Skeletal muscle satellite cell (primary cell): Measurements from ENCODE around the gene TMEM213.

Experiments
- H3K27me3 ChIP-seq: 2 replicates; pipeline ENCODE4 v1.7.0; 2013; ENCODE audit warnings: low read length; ENCODE audit not compliant: control insufficient read depth, insufficient read depth
- H3K36me3 ChIP-seq: 2 replicates; pipeline ENCODE4 v1.7.0; 2013; ENCODE audit warnings: mild to moderate bottlenecking, control low read depth, low read length; ENCODE audit not compliant: insufficient read depth
- H3K4me1 ChIP-seq: 2 replicates; pipeline ENCODE4 v1.7.0; 2013; ENCODE audit warnings: low read length; ENCODE audit not compliant: control insufficient read depth, insufficient read depth
- H3K4me2 ChIP-seq: 2 replicates; pipeline ENCODE4 v1.7.0; 2013; ENCODE audit warnings: mild to moderate bottlenecking, low read length
- H3K4me3 ChIP-seq: 2 replicates; pipeline ENCODE4 v1.7.0; 2013; ENCODE audit warnings: low read length
- H3K9ac ChIP-seq: 2 replicates; pipeline ENCODE4 v1.7.0; 2013; ENCODE audit warnings: mild to moderate bottlenecking, low read depth, low read length, moderate library complexity
- H3K9me3 ChIP-seq: replicated peaks from 2 replicates; pipeline ENCODE4 v1.7.0; 2013; ENCODE audit warnings: mild to moderate bottlenecking, control low read depth, low read length

TMEM213 gene

DNA sequence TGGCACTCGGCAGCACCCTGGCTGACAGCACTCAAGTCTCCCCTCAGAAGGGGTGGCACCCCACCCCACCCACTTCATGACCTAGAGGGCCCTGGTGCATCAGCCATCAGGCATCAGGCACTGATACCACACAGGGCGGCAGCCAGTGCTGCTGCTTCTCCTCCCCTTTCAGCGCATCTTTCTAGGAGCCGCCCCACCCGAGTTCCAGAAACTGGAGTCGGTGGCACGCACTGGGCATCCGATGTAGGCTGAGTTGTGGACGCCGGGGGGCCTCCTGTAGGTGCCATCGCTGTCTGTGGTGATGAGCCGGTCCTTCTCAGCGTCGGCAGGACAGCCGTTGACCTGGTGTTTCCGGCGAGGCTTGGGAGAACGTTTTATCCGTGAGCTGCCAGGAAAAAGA is 70.0 kb downstream of the TMEM213 start:
- Histone ChIP-seq H3K9me3 (no peaks in the 10 kb centered on the region), H3K9ac (no peak overlapping the region), H3K27me3 (no peaks in the 10 kb centered on the region), H3K4me2 (no peak overlapping the region), H3K4me1 (peaks cover 12% of the 10 kb centered on the region), H3K4me3 (no peak overlapping the region), H3K36me3 (no peaks in the 10 kb centered on the region)

DNA sequence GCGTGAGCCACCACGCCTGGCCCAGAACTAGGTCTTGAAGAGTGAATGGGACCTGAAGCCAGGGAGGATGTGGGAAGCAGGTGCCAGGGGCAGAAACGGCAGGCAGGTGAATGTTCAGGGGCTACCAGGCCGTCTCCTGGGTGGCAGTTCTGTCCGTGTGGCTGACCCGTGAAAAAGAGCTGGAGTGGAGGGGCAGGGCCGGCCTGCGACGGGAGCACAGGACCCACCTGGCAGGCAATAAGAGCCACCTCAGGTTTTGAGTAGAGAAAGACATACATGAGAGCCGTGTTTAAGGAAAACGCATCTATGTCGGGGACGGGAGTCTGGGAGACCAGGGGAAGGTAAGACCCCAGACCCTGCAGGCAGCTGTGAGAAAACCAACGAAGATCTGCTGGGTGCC is 70.9 kb downstream of the TMEM213 start:
- peaks cover 14% of the 10 kb centered on the region for H3K4me1 ChIP-seq
- H3K9me3 ChIP-seq = no peaks in the 10 kb centered on the region
- no peak overlapping the region for H3K4me2 ChIP-seq

DNA sequence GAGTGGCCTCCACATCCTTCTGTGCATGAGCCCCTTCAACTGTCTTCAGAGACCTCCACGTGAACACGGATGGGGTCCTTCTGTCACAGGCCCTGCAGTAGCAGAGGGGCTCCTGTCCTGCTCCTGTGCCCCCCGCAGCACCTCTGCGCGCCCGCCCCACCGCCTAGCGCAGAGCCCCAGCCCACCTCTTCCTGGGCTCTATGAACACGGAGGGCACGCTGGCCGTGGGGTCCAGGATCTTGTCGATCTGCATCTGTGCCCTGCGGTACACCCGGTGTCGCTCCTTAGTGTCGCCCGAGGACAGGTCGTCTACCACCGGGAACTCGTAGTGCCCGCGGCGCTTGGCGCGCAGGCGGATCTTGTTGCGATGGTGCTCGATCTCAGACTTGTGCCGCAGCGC is 71.6 kb downstream of the TMEM213 start:
- Histone ChIP-seq H3K4me2 (no peak overlapping the region), H3K4me1 (peaks cover 11% of the 10 kb centered on the region), H3K9me3 (no peaks in the 10 kb centered on the region), H3K27me3 (no peaks in the 10 kb centered on the region), H3K36me3 (no peaks in the 10 kb centered on the region), H3K9ac (no peak overlapping the region), H3K4me3 (no peak overlapping the region)

More for the DNA sequence above, 70.9 kb downstream of the TMEM213 start:
- no peak overlapping the region for H3K4me3 ChIP-seq
- H3K9ac ChIP-seq = no peak overlapping the region
- no peaks in the 10 kb centered on the region for H3K27me3 ChIP-seq
- no peaks in the 10 kb centered on the region for H3K36me3 ChIP-seq

DNA sequence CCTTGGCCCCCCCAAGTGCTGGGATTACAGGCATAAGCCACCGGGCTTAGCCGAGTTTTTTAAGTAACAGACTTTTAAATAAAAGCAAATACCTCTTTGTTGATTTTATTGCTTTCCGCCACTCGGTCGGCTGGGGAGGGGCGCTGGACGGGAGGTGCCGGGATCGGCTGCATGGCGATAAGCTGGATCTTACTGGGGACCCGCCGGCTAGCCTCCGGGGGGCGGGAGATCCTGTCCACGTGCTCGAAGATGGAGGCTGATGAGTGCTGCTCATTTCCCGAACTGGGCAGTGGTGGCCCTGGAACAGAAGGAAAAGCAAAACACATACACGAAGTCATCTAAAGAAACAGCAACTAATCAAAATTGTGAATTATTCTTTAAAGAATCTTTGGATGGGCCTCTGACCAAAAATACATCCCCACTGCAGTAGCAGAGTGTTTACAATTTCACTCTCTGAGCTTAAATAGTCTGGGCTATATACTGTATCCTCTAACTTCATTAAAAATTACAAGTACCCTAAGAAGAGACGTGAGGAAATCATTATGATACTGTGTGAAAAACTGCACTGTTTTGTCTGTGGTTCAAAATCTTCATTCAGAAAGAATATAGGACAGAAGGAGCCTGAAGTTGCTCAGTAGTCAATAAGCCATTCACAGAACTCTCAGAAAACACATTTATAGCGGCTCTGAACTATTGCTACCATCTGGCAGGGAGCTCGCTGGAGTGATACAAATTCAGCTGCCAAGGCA is 73.4 kb downstream of the TMEM213 start:
- Histone ChIP-seq H3K4me2 (no peak overlapping the region), H3K27me3 (no peaks in the 10 kb centered on the region), H3K36me3 (no peaks in the 10 kb centered on the region), H3K4me3 (no peak overlapping the region), H3K4me1 (peaks cover 12% of the 10 kb centered on the region), H3K9ac (no peak overlapping the region), H3K9me3 (no peaks in the 10 kb centered on the region)

DNA sequence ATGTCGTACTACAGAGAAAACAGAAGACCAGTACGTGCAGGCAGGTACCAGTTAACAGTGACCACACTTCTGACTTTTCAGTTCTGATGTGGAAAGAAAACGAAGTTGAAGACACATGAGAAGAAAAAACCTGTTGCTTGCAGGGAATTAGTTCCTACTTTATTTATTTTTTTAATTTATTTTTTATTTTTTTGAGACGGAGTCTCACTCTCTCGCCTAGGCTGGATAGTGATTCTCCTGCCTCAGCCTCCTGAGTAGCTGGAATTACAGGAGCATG is 74.0 kb downstream of the TMEM213 start:
- no peaks in the 10 kb centered on the region for H3K36me3 ChIP-seq
- H3K9me3 ChIP-seq = no peaks in the 10 kb centered on the region
- H3K27me3 ChIP-seq = no peaks in the 10 kb centered on the region
- no peak overlapping the region for H3K4me3 ChIP-seq
- peaks cover 18% of the 10 kb centered on the region for H3K4me1 ChIP-seq
- no peak overlapping the region for H3K4me2 ChIP-seq
- H3K9ac ChIP-seq = no peak overlapping the region

DNA sequence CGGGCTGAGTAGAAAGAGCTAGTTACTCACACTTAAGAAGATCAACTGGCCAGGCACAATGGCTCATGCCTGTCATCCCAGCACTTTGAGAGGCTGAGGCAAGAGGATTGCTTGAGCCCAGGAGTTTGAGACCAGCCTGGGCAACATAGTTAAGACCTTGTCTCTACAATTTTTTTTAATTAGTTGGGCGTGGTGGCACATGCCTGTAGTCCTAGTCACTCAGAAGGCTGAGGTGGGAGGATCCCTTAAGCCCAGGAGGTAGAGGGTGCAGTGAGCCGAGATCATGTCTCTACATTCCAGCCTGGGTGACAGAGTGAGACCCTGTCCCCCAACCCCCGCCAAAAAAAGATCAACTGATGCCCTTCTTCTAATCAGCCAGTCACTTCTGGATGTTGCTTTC is 74.8 kb downstream of the TMEM213 start:
- no peak overlapping the region for H3K9ac ChIP-seq
- no peaks in the 10 kb centered on the region for H3K36me3 ChIP-seq
- H3K4me1 ChIP-seq = peaks cover 19% of the 10 kb centered on the region
- H3K4me2 ChIP-seq = no peak overlapping the region
- no peaks in the 10 kb centered on the region for H3K9me3 ChIP-seq
- H3K4me3 ChIP-seq = no peak overlapping the region
- H3K27me3 ChIP-seq = no peaks in the 10 kb centered on the region

DNA sequence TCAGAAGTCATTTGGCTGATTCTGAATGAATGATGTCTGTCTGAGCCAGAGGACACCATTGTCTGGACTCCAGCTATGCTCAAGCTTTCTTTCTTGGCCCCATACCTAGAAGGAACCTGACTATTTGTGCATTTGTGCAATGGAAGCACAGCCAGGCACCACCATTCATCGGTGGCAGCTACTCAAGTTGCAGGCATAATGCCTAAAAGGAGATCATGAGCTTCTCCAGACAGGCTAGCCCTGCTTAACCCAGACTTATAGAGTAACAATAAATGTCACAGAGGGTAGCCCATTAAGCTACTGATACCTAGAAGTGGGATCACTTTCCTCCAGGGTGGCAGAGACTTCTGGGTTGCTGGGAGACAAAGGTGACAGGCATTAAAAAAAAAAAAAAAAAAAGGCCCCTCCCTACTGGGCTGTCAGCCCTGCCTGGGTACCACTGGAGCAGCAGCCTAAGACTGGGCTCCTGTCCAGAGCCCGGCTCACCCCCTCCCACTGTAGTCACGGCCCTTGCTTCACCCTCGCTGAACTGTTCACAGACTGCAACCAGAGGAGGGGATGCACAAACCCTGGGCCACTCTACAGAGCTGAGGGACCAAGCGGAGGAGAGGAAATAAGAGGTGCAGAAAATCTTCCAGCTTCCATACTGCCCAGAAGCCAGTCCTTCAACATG is 75.6 kb downstream of the TMEM213 start:
- H3K36me3 ChIP-seq = no peaks in the 10 kb centered on the region

DNA sequence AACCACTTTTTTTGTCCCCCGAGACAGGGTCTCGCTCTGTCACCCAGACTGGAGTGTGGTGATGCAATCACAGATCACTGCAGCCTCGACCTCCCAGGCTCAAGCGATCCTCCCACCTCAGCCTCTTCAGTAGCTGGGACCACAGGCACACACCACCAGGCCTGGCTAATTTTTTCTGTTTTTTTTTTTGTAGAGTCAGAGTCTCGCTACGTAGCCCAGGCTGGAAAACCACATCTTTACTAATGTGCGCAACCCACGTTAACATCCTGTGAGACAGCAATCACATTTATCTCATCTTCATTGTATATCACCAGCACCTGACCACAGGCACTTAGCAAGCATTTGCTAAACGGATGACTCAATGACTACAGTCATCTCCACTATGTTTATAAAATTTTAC is 78.0 kb downstream of the TMEM213 start:
- no peak overlapping the region for H3K4me3 ChIP-seq
- no peaks in the 10 kb centered on the region for H3K36me3 ChIP-seq
- H3K9ac ChIP-seq = no peak overlapping the region
- peaks cover 19% of the 10 kb centered on the region for H3K4me1 ChIP-seq
- no peaks in the 10 kb centered on the region for H3K27me3 ChIP-seq
- H3K9me3 ChIP-seq = no peaks in the 10 kb centered on the region
- no peak overlapping the region for H3K4me2 ChIP-seq

More for the DNA sequence above, 75.6 kb downstream of the TMEM213 start:
- H3K4me1 ChIP-seq = peaks cover 19% of the 10 kb centered on the region
- H3K9ac ChIP-seq = no peak overlapping the region
- H3K27me3 ChIP-seq = no peaks in the 10 kb centered on the region
- no peaks in the 10 kb centered on the region for H3K9me3 ChIP-seq
- H3K4me3 ChIP-seq = no peak overlapping the region
- no peak overlapping the region for H3K4me2 ChIP-seq

DNA sequence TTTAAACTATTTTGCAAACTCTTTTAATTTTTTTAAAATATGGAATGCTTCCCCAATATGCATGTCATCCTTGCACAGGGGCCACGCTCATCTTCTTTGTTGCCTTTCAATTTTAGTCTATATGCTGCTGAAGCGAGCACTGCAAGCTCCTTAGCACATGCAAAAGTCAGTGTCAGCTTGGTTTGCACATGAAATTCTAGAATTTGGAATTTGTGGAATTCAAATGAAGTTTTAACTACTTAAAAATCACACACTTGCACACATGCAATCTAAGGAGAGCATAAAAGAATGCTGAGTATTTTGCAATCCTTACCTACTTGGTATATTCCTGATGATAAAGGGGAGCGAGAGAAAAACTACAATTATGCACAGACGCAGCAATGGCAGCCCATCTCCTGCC is 78.5 kb downstream of the TMEM213 start:
- no peak overlapping the region for H3K4me3 ChIP-seq
- H3K4me1 ChIP-seq = peaks cover 19% of the 10 kb centered on the region
- no peak overlapping the region for H3K9ac ChIP-seq
- no peaks in the 10 kb centered on the region for H3K27me3 ChIP-seq
- H3K4me2 ChIP-seq = no peak overlapping the region
- H3K36me3 ChIP-seq = no peaks in the 10 kb centered on the region
- H3K9me3 ChIP-seq = no peaks in the 10 kb centered on the region

DNA sequence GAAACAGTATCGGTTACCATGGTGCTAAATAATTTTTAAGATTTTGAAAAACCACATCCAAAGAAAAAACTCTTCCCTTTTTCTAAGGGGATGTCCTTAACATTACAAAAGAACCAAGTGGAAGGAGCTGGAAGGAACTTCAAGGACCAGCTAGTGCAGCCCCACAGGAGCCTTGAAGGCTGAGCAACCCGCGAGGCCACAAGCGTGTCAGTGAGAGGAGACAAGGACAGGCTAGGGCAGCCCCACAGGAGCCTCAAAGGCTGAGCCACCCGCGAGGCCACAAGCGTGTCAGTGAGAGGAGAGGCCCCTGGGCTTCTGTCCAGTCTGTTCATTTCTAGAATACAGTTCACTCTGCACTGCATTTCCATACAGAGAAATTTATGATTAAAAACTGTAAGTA is 80.3 kb downstream of the TMEM213 start:
- H3K36me3 ChIP-seq = no peaks in the 10 kb centered on the region
- peaks cover 14% of the 10 kb centered on the region for H3K4me1 ChIP-seq
- no peak overlapping the region for H3K9ac ChIP-seq
- H3K4me2 ChIP-seq = no peak overlapping the region
- no peak overlapping the region for H3K4me3 ChIP-seq
- H3K9me3 ChIP-seq = no peaks in the 10 kb centered on the region
- no peaks in the 10 kb centered on the region for H3K27me3 ChIP-seq

DNA sequence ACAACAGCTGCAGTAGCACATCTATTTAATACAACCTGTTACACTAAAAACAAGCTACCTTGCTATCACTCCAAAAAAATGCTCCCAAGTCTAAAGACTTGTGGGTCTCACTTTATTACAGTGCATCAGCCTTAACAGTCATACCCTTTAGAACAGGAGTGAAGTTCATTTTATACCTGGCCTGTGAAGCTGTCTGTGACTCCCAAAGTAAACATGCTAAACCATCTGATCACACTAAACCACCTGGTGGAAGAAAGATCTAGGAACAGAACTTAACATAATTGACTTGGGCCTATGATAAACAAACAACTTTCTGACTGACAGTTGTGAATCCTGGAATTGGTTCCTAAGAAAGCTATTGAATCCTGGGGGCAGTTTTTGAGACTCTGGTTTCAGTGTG is 81.1 kb downstream of the TMEM213 start:
- Histone ChIP-seq H3K4me3 (no peak overlapping the region), H3K36me3 (no peaks in the 10 kb centered on the region), H3K4me2 (no peak overlapping the region), H3K27me3 (no peaks in the 10 kb centered on the region), H3K9ac (no peak overlapping the region), H3K9me3 (no peaks in the 10 kb centered on the region), H3K4me1 (peaks cover 14% of the 10 kb centered on the region)

DNA sequence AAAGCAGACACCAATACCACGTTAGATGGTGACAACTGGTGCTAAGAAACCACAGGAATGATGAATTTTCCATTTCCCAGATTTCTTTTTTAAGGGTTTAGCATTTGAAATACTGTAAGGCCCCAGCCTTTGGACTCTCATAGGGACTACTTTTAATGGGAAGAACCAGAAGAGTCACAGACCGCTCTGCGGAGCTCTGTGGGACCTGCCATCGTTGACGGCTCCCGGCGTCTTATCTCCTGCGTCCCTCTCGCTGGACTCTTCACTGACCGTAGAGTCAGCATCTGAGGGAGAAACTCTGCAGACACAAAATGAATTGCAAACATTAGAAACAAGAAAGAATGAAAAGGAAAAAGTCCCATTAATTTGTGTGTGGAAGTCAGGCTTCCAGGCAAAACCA is 81.6 kb downstream of the TMEM213 start:
- Histone ChIP-seq H3K9ac (no peak overlapping the region), H3K27me3 (no peaks in the 10 kb centered on the region), H3K4me3 (no peak overlapping the region), H3K9me3 (no peaks in the 10 kb centered on the region), H3K4me1 (peaks cover 14% of the 10 kb centered on the region), H3K36me3 (no peaks in the 10 kb centered on the region), H3K4me2 (no peak overlapping the region)
